SU-DHL-6 (cell line): ENCODE results near the gene WDTC1.

Source experiments
- EZH2phosphoT487 ChIP-seq: fragments of 200-600 bp; sonication (generic), shearing (Covaris generic); conservative IDR thresholded peaks from 2 replicates; pipeline ENCODE4 v1.6.1; 2018; ENCODE audit warnings: mild to moderate bottlenecking, antibody characterized with exemption, low read length, moderate library complexity, mixed read lengths
- TF ChIP-seq, protein P1 (sequence below): fragments of 200-600 bp; sonication (generic); IDR thresholded peaks from one replicate; pipeline ENCODE4 v1.5.1; 2017; ENCODE audit warnings: antibody characterized with exemption, mild to moderate bottlenecking, low read length, moderate library complexity; ENCODE audit not compliant: insufficient read depth, poor library complexity, severe bottlenecking

DNA sequence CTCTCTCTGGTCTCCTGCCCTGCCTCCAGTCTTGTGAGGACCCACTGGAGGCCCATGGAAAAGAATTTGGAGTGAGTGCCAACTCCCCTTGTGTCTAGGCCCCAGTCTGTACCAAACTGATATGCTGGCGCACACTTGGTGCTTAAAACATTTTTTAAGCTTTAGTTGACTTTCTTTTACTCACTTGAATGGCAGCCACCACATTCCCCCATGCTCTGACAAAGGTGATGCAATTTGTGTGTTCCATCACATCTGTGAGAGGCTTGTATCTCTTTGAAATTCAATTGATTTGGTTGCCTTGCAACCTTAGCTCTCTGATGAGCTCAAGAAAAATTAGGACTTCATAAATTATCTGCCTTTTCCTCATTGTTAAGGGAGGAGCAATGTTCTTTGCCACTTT is 30.5 kb upstream of the WDTC1 start:
- TF ChIP-seq, protein P1, sequence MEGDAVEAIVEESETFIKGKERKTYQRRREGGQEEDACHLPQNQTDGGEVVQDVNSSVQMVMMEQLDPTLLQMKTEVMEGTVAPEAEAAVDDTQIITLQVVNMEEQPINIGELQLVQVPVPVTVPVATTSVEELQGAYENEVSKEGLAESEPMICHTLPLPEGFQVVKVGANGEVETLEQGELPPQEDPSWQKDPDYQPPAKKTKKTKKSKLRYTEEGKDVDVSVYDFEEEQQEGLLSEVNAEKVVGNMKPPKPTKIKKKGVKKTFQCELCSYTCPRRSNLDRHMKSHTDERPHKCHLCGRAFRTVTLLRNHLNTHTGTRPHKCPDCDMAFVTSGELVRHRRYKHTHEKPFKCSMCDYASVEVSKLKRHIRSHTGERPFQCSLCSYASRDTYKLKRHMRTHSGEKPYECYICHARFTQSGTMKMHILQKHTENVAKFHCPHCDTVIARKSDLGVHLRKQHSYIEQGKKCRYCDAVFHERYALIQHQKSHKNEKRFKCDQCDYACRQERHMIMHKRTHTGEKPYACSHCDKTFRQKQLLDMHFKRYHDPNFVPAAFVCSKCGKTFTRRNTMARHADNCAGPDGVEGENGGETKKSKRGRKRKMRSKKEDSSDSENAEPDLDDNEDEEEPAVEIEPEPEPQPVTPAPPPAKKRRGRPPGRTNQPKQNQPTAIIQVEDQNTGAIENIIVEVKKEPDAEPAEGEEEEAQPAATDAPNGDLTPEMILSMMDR, result no peak
- TF ChIP-seq EZH2phosphoT487, result no peak
